DLD1 (cell line): Measurements from ENCODE around the gene URB2.

Experiments used
- in situ Hi-C: cut with HindIII; loops from 2 replicates; pipeline ENCODE4 v1.10.0; 2017; ENCODE audit warnings: low sequenced_read_pairs

Gene URB2

GRCh38 chr1:229643996-229644745, 18.1 kb downstream of the URB2 start:
- in situ Hi-C loops = no loop called here

- in situ Hi-C loops = no loop called here
Measured at GRCh38 chr1:229645324-229645993, 19.4 kb downstream of the URB2 start.

- in situ Hi-C loops = no loop called here
Measured at GRCh38 chr1:229648406-229648805, 22.4 kb downstream of the URB2 start.

- in situ Hi-C loops = no loop called here
Measured at GRCh38 chr1:229650045-229650444, 24.0 kb downstream of the URB2 start.

- in situ Hi-C loops = no loop called here
Measured at GRCh38 chr1:229651546-229651945, 25.5 kb downstream of the URB2 start.

- in situ Hi-C loops = no loop called here
Measured at GRCh38 chr1:229653420-229653819, 27.4 kb downstream of the URB2 start.

GRCh38 chr1:229655781-229656180, 29.7 kb downstream of the URB2 start:
- in situ Hi-C loops = no loop called here

- in situ Hi-C loops = no loop called here
Measured at GRCh38 chr1:229657993-229658755, 32.1 kb downstream of the URB2 start.

- in situ Hi-C loops = no loop called here
Measured at GRCh38 chr1:229661022-229661877, 35.2 kb downstream of the URB2 start.

- in situ Hi-C loops = no loop called here
Measured at GRCh38 chr1:229661897-229662296, 35.9 kb downstream of the URB2 start.

- in situ Hi-C loops = no loop called here
Measured at GRCh38 chr1:229664133-229664689, 38.2 kb downstream of the URB2 start.

DNA sequence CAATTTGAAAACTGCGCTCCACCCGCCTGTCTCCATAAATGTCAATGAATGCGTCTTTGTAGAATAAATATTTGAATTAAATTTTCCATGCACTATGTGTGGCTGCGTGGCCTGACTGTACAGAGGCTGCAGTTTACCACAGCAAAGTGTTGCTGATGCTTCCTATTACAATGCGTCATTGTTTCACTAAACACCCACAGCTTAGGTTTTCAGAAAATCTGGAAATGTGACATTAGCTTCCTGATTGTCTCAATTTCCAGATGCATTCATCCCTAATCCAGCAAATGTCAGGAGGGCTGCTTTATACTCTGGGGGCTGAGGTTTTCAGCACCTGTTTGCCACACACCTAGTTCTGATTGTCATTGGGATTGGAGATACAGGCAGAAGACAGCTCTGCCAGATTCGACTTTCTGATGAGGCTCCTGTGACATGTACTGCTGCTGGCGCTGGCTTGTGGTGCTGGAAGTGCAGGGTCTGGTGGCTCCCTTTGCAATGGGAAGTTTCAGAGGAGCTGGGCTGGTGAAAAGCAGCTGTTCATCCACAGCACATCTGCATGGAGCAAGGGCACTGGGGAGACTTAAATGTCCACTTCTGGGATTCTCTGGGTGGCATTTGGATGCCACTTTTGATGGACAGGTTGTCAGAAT, 40.0 kb downstream of the URB2 start:
- in situ Hi-C loops = no loop called here

DNA sequence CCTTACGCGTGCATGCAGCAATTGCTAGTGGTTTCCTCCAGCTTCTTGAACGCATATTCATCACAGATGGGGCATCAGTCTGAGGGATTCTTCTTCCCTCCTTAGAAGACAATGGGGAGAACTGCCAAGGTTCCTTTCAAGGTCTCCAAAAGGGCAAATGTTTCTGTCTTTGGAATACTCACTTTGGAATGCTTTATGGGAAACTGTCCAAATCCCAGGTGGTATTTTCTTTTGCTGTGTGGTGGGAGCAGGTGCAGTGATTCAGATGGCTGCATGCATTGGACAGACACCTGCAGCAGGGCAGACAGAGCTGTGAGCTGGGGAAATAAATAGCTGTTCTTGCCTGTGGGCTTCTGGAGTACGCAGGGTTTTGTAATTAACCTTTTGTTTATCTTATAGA, 40.5 kb downstream of the URB2 start:
- in situ Hi-C loops = no loop called here

DNA sequence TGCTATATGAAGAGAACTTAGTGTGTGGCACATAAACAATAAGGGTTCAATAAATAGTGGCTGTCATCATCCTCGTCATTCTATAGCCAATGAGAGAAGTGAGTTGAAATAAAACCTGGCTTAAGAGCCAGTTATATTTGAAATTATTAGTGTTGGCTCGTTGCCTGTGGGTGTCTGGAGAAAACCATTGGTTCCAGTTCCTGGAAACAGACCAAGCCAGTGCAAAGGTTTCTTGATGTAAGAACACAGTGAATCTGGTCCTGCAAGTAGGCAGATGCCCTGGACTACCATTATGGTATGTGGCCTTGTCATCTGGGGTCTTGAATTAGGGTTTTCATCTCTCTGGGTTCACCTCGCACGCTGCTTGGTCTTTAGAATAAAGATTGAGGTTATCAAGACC, 43.3 kb downstream of the URB2 start:
- in situ Hi-C loops = no loop called here

GRCh38 chr1:229671310-229671709, 45.3 kb downstream of the URB2 start:
- in situ Hi-C loops = no loop called here

DNA sequence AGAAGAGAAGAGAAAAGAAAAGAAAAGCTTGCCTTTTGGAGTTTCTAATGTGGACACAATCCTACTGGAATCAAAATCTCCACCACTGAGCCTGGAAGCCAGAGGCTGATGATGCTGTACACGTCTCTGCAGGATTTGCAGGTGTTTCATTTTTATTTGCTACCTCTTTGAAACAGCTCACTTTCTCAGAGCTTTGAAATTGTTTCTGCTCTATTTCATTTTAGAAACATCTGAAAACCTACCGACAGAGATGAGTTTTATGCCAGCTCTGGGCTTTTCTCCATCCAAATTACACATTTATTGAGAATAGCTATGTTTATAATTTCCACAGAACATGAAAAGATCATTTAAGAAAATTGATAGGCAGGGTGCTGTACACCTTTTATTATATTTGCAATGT, 46.2 kb downstream of the URB2 start:
- in situ Hi-C loops = no loop called here

DNA sequence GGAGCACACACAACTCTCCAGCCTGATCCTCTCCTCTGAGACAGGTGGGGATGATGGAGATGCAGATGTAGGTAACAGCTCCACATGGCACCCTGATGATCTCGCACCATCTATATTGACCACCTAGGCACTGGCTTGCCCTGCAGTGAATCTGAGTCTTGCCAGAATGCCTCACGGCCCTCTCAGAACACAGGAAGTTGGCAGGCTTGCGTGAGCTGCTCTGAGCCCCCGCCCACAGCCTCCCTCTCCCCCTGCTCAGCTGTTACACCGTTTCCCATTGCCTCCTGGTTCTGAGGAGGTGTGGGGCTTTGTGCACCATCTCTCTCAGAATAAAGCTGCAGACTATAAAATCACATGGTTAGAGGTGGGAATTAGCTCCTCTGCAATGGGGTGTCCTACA, 48.0 kb downstream of the URB2 start:
- in situ Hi-C loops = no loop called here

DNA sequence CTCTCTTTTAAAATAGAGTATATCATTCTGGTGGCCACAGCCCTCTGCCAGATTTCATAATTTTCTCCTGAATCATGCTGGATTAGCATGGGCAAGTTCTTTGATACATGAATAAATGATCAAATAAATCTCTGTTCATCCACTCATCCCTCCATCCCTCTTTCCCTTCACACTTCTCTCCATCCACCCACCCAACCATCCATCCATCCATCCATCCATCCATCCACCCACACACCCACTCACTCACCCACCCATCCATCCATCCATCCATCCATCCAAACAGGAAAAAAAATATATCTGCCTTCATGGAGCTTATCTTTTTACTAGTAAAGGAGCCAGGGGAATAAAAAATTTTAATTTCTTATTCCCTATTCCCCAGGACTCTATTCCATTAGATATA, 49.3 kb downstream of the URB2 start:
- in situ Hi-C loops = no loop called here

DNA sequence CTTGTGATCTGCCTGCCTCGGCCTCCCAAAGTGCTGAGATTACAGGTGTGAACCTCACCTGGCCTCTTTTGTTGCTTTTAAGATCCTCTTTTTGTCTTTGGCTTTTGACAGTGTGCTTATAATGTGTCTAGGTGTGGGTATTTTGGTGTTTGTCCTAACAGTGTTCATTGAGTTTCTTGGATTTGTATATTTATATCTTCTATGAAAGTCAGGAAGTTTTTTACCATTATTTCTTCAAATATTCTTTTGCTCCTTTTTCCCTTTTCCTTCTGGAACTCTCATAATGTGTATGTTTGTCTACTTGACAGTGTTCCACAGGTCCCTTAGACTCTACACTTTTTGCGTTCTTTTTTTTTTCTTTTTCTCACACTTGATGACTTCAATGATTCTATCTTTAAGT, 59.1 kb downstream of the URB2 start:
- in situ Hi-C loops = no loop called here

DNA sequence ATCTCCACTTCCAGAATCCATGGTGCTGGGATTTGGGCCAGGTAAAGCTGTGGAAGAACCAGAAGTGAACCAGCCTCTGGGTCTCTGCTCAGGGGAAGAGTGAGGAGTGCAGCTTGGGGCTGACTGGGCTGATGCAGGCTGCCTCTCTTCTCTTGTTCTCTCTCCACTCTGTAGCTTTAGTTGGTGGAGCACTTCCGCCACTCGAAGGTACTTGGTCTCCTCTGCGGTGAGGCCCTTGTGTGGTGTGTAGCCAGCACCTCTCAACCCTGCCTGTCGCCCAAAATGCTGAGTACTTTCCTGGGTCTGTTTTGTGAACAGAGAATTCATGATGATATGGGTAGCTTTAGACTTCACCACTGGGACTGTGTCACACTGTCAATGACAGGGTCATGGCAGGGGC, 63.2 kb downstream of the URB2 start:
- in situ Hi-C loops = no loop called here
